ENCODE measurements around the gene KLC1. TPM values are rescaled to one million over a fixed set of nuclear protein-coding genes. Genes with fewer than 3 reads are reported as not detected.
A peak's percentile ranks its signal among the peaks of the same experiment; 100 is the strongest.
"Not testable (repeated sequence)": the region's sequence is repeated elsewhere in the genome, so short reads cannot be mapped to it uniquely, and the experiment has no call there.

Gene KLC1
- total RNA-seq, 1 donor = 237 TPM

DNA sequence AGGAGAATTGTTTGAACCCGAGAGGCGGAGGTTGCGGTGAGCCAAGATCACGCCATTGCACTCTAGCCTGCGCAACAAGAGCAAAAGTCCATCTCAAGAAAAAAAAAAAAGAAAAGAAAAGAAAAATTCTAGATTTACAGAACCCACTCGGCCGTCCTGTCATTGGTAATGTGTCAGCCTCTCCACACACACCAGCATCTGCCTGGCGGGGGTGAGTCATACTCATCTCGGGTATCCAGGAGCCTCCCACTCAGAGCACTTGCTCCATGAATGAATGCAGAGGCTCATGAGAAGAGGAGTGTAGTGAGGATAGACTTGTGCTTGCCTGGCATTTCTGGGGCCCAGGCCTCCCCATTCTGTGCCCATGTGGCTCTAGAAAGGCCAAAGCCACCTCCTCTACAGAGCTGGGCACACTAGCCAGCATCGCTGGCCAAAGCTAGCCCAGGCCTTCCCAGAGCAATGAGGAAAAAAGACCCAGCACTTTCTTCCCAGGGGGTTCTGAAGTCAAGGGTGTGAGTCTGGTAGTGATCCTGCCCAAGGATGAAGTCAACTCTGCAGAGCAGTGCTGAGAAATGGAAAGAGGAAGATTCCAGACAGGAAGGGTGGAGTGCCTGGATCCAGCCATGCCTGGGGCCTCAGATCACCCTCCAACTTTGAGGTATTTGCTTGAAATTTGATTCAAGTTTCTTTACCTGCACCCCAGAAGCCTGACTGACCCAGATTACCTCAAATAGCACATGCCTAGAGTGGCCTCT is 31.2 kb upstream of the KLC1 start:
- no peak for TF ChIP-seq CTCF (IDR thresholded peaks at IDR 0.05; ENCODE audit: insufficient read depth, low read depth, low read length)
- no peak overlapping the region for H3K4me3 ChIP-seq (ENCODE audit: low read depth, low read length)
- peak; percentile 82 for DNase-seq (ENCODE audit: low read depth)

- no peak overlapping the region for H3K4me3 ChIP-seq (ENCODE audit: low read depth, low read length)
- no peak for TF ChIP-seq CTCF (IDR thresholded peaks at IDR 0.05; ENCODE audit: insufficient read depth, low read depth, low read length)
- no peak for DNase-seq (ENCODE audit: low read depth)
These were observed 28.5 kb upstream of the KLC1 start for GRCh38 chr14:103600503-103600902.

GRCh38 chr14:103604620-103605019 is 24.4 kb upstream of the KLC1 start:
- DNase-seq (ENCODE audit: low read depth) = no peak
- H3K4me3 ChIP-seq (ENCODE audit: low read depth, low read length) = no peak overlapping the region
- no peak for TF ChIP-seq CTCF (IDR thresholded peaks at IDR 0.05; ENCODE audit: insufficient read depth, low read depth, low read length)

DNA sequence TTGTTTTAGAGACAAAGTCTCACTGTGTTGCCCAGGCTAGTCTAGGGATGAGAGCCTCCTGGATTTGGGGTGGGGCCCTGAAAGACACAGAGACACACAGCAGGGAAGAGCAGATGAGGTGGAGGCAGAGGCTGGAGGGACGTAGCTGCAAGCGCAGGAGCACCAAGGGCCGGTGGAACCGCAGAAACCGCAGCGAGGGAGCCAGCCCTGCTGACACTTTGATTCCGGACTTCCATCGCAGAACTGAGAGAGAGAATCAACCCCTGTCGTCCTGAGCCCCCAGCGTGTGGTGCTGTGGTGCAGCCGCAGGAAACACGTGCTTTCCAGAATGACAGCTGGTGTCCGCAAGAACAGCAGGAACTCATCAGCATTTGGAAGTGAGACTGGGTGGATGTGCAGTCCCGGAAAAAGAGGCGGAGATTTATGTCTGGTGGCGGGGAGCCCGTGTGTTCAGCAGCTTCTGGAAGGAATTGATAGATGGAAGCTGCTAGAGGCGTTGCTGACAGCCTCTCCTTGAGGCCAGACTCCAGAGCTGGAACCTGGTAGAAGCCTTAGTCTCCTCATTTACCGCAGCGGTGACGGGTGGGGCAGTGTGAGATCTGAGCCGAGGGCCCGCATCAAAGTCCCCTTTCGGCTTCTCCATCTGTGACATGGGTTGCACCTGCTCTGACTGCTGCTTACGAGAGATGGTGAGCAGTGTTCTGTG is 21.9 kb upstream of the KLC1 start:
- peak; percentile 92 for DNase-seq (ENCODE audit: low read depth)
- TF ChIP-seq CTCF (IDR thresholded peaks at IDR 0.05; ENCODE audit: insufficient read depth, low read depth, low read length) = peak; percentile 26
- peak overlapping the region; percentile 37 for H3K4me3 ChIP-seq (ENCODE audit: low read depth, low read length)

GRCh38 chr14:103607822-103608221 is 21.2 kb upstream of the KLC1 start:
- H3K4me3 ChIP-seq (ENCODE audit: low read depth, low read length) = no peak overlapping the region
- DNase-seq (ENCODE audit: low read depth) = no peak
- TF ChIP-seq CTCF (IDR thresholded peaks at IDR 0.05; ENCODE audit: insufficient read depth, low read depth, low read length) = no peak

DNA sequence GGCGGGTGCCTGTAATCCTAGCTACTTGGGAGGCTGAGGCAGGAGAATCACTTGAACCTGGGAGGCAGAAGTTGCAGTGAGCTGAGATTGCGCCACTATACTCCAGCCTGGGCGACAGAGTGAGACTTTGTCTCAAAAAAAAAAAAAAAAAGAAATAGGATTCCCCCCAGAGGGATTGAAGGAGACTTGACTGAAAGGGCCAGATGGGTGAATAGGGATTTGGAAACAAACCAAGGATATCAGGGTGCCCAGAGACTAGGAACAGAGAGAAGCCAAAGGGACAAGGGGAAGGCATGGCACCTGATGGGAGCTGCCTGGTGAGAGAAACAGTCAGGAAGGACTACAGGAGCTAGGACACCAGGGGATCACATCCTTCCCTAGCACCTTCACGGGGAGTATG is 19.9 kb upstream of the KLC1 start:
- H3K4me3 ChIP-seq (ENCODE audit: low read depth, low read length); DNase-seq (ENCODE audit: low read depth): not testable (repeated sequence)

- no peak for TF ChIP-seq CTCF (IDR thresholded peaks at IDR 0.05; ENCODE audit: insufficient read depth, low read depth, low read length)
- no peak overlapping the region for H3K4me3 ChIP-seq (ENCODE audit: low read depth, low read length)
- no peak for DNase-seq (ENCODE audit: low read depth)
These were observed 17.8 kb upstream of the KLC1 start for GRCh38 chr14:103611215-103611614.
